KG1 (cell line): ENCODE data around the gene PAX4.

Experiments used
- DNase-seq: peaks from one replicate; lab custom pipeline; 2025; lab: John Stamatoyannopoulos, UW

PAX4 gene, protein sequence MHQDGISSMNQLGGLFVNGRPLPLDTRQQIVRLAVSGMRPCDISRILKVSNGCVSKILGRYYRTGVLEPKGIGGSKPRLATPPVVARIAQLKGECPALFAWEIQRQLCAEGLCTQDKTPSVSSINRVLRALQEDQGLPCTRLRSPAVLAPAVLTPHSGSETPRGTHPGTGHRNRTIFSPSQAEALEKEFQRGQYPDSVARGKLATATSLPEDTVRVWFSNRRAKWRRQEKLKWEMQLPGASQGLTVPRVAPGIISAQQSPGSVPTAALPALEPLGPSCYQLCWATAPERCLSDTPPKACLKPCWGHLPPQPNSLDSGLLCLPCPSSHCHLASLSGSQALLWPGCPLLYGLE

DNA sequence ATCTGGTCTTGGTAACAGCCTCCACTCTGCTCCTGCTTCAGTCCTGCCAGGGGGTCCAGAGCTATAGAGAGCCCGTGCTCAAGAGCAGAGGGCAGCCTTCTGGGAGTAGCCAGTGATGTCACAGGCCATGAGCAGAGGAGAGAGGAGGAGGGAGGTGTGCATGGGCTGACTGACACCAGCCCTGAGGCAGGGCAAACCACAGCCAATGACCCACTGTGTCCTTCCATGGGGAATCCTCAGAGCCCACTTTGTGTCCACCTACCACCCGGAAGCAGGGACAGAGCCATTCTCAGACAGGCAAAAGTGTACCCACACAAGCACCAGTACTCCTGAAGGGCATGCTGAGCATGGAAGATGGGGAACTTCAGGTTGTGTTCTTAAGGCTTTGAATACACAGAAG is at the start of gene PAX4:
Gene PAX4, minus strand, starts transcription at position 101 of the 400 bp plus-strand sequence. CDS start 2,214 bp downstream, outside the sequence.
- DNase-seq, result no peak

DNA sequence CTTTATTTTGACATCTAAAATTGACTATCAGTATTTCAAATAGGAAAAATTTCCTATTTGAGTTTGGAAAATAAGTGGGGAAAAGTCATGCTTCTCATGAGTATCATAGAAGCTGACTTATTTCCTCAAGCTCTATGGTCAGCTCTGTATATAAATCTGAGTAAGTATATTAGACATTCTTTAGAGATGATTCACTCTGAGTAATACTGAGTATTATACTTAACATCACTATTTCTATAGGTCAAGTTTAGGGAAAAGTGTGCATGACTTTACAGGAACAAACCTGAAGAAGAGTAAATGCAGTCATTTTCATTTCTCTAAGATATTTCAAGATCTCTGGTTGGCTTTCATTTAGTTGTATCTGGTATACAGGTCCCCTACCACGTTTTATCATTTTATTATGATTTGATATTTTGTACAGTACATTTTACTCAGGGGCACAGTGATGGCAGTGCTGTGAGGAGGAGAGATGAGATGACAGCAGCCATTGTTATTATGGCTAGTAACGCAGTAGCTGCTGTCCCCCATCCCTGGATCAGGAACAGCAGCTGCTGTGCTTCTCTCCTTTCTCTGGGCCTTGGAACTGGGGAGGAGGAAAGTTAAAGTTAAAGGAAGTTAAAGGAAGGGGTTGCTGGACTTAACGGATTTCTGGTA is 49.2 kb upstream of the PAX4 start:
- no peak for DNase-seq

DNA sequence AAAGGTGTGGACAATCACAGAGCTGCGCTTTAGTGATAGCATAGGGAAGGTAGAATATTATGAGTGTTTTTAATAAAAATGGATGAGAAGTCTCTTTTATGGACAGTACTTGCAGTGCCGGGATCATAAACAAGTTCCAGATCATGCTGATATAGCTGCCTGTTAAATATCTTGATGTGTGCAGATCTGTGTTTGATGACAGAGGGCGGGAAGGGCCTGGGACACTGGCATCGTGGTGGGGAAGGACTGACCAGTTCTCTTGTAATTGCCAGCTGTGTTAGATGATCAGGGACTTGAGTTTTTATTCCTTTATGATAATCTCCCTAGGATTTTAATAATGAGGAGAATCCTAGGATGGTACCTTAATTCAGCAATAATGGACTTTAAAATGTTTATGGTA is 48.7 kb upstream of the PAX4 start:
- DNase-seq, result no peak

DNA sequence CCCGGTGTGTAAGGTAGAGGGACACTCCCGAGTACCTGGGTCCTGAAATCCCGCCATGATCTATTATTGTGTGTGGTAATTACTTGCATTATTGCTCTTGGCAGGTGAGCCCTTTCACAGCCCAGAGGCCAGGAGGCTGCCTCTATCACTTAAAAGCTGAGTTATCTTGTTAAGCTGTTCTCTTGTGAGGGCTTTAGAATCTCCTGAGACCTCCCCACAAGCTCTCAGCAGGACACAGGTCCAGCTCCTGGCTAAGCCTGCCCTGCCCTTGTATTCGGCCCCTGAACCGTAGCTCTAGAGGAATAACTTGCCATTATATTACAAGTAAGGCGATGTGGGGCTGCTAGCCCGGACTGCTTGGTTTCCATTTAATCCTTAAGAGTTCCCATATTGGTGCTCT is 48.0 kb upstream of the PAX4 start:
- no peak for DNase-seq

DNA sequence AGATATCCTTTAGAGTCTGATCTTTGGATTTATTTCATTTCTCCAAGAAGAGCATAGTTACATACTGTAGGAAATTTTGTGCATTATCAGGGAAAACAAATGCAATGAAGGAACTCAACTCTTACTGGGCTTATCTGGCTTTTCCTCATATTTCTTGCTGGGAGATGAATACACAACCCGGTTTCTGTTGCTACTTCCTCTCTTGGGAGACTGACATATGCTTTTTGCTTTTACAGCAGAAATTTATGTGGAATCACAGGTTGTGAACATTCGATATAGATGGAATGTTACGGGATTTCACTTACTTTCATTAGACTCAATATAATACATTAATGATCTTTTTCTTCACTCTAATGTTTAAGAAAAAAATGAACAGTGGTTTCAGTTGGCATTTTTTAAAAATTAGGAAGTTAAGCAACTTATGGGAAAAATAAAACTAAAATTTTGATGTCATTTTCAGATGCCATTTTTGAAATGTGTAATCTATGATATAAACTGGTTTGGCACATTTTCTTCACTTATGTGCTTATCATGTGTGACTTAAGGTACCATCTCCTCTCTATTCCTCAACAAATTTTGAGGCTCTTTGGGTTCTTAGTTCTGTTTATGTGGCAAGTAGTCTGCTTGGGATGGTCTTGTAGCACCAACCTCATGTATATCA is 41.2 kb upstream of the PAX4 start:
- no peak for DNase-seq

DNA sequence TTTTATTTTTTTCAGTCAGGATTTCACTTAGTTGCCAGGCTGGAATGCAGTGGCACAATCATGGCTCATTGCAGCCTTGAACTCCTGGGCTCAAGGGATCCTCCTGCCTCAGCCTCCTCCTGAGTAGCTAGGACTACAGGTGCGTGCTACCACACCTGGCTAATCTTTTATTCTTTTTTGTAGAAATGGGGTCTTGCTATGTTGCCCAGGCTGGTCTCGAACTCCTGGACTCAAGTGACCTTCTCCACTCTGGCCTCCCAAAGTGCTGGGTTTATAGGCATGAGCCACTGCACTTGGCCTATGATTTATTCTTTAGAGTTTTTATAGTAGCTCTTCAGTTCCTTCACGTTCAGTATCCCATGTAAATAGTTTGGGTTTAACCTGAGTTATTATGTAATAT is 39.6 kb upstream of the PAX4 start:
- DNase-seq, result no peak

DNA sequence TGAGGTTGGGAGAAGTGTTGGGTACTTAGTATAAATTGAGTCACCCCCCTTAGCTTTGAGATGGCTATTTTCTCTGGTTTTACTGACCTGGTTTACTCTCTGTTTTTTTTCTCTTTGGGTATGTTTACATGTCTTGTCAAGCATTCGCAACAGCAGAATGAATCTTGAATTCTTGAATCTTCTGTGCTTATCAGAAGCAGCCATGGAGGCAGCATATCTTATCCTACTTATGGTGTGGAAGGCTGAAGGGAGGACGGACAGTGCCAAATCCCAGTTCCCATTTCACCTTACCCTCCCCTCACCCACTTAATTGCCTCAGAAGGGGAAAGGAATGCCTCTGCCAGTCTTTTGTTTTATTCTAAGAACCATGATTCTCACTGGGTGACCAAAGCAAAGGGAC is 37.8 kb upstream of the PAX4 start:
- DNase-seq, result no peak

DNA sequence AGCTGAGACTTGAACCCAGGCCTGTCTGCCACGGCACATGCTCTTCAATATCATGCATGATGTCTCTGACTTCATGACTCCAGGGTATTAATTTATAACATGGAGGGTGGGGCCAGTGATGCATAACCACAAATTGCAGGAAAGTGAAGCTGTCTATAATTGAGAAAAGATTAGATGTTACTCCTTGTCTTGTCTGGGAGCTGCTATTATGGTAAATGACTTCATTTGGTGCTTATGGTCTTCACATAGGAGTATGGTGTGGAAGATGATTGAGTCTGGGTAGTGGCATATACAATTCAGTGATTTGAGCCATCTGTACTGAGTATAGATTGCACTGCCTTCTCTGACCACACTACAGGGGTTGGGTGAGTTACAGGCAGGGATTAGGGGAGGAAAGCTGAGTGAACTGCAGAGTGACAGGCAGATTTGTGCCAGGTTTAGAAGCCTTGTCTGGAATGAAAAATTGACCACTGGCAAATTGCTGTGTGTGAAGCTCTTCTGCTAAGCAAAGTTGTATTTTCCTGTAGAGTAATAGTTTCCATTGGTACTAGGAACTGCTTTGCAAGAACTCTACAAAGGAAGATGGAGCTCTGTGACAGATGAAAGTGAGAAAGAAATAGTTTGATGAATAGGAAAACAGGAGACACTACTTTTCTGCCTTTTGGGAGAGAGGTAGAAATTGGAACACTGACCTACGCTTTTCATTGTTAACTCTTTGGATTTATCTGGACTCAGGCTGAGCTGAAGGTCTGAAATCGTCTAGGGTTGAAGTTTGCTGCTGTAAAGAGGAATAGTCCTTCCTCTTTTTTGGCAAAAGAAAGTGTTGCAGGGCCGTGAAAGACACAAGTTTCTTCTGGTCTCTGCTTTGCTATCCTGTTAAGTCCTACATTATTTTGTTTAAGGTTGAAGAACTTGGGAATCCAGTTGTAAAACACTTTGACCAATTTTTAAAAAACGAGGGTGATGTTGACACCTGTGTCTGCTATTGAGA is 36.8 kb upstream of the PAX4 start:
- DNase-seq, result no peak

DNA sequence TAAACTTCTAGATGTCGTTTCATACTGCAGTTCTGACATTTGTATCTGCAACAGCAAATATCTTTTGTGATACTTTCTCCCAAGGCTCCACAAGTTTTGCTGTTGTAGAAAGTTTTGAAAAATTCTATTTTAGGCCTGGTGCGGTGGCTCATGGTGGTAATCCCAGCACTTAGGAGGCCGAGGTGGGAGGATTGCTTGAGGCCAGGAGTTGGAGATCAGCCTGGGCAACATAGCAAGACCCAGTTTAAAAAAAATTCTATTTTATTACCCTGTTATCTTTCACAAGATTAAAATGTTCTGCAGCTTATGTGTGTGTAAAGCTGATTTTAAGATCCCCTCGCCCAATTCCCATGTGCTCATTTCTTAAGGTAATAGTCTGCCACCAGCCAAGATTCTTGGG is 35.5 kb upstream of the PAX4 start:
- no peak for DNase-seq

DNA sequence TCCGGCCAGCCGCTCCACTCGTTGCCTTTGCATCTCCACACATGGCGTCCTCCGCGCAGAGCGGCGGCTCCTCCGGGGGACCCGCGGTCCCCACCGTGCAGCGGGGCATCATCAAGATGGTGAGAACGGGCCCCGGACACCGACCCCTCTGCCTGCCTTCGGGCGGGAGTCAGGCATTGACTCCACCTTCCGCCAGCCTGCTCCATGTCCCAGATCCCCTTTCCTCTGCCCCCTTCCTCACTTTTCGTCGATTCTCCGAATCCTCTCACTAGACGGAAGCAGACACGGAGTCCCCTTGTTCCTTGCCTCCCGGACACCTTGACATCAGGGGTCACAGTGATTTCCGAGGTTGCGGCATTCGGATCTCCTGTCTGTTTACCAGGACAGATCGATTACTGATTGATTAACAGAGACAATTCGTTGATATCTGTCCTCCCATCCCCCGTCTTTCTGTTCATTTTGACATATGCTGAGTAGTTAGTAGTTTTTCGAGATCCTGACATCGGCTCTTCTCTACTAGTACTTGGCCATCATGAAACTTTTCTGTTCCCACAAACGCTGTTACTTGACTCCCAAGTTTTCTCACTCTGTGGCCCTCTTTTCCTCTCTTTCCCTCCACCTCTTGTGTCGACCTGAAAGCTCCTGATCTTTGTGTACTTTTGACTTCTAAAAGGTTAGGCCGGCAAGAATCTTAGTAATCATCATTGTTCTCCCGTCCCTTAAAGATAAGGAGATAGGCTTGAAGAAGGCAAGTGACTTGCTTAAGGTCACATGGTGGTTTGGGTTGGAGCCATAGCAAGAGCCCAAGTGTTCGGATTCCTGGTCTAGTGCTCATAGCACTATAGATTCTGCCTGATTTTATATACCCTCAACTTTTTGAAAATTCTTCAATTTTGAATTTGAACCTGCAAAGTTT is 34.6 kb upstream of the PAX4 start:
- DNase-seq, result no peak

DNA sequence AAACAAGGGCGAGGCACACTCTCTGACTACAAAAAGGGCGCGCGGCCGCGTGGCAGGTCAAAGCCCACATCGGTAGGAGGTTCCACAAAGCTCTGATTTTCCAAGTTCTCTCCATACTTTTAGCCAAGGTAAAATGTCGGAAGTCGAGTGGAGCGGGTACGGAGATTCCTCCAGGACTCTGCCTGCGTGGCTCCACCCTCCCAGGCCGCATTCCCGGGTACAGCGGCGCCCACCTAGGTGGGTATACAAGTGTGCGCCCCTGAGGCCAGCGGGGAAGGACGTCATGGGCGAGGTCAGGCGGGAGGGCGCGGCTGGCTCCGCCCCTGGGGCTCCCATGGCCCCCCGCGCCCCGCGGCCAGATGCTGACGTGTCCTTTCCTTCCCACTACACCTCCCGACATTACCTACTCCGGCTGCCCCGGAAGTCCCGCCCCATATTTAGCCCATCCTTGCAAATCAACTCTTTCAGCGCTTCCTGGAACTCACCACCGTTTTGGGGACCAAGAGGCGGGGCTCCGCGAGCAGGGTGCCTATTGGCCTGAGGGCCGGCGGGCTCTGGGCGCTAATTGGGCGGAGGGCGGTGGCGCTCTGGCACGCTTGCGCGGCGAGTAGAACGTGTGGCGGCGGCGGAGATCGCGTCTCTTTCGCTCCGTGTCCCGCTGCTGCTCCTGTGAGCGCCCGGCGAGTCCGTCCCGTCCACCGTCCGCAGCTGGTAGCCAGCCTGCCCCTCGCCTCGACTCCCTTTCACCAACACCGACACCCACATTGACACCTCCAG is 33.8 kb upstream of the PAX4 start, which contains the start of gene SND1:
Gene SND1, plus strand, starts transcription at position 639 of the 777 bp plus-strand sequence. CDS start 180 bp downstream, outside the sequence.
- DNase-seq, result peak; percentile 68

DNA sequence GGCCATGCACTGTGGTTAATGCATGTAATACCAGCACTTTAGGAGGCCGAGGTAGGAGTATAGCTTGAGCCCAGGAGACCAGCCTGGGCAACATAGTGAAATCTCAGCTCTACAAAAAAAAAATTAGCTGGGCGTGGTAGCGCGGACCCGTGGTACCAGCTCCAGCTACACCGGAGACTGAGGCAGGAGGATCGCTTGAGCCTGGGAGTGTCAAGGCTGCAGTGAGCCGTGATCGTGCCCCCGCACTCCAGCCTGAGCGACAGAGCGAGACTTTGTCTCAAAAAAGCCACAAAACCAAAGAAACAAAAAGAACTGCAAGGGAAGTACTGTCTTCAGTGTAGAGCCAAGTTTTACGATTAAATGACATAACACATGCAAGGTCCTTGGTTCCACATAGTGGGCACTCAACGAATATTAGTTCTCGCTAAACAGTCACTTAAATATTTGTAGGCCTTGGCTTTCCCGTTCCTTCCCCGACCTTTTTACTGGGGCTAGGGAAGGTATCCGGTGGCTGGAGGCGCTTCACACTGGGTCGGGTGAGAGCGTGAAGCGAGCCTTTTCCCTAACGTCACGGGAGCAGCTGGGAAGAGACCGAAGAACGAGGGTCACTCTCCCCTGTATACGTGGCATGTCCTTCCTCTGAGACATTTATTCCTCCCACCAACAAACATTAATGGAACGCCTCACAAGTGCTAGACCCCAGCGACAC is 33.1 kb upstream of the PAX4 start:
- DNase-seq, result no peak

DNA sequence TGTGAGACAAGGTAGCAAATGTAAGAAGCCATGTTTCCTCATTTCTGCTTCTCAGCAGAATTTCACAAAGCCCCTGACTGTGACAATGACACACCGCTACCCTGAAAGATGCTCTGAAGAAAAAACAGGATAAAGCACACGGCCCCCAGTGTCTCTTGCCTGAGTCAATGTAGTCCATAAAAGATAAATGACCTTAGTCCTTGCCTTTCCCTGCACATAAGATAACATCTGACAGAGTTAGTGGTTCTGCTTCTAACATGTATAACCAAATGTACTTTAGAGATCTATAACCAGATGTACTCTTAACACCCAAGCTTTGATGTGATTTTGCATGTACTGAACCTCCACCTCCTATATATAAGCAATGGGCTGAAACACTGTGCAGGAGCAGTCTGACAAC is 31.0 kb upstream of the PAX4 start:
- no peak for DNase-seq

DNA sequence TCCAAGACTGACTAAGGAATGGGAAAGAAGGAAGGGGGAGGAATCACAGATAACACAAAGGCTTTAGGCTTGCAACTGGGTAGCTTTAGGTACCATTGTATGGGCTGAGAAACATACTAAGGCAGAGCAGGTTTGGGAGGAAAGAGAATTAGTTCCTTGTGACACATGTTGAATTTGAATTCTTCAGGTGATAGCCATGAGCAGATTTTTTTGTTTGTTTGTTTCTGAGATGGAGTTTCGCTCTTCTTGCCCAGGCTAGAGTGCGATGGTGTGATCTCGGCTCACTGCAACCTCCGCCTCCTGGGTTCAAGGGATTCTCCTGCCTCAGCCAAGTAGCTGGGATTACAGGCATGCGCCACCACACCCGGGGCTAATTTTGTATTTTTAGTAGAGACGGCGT is 29.7 kb upstream of the PAX4 start:
- no peak for DNase-seq

DNA sequence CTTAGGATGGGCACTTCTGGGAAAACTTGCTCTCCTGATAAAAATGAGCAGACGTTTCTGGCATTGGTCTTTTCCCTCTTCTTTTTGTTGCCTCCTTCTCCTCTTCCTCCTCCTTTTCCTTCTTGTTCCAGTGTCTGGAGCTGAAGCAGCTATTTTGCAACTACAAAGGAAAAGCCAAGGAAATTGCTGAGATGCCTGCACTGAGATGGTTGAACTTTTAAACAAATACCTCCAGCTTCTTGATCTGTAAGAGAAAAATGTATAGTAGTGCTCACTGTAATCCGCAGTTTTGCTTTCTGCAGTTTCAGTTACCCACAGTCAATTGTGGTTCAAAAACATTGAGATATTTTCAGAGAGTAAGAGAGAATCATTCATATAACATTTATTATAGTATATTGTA is 26.5 kb upstream of the PAX4 start:
- DNase-seq, result no peak

DNA sequence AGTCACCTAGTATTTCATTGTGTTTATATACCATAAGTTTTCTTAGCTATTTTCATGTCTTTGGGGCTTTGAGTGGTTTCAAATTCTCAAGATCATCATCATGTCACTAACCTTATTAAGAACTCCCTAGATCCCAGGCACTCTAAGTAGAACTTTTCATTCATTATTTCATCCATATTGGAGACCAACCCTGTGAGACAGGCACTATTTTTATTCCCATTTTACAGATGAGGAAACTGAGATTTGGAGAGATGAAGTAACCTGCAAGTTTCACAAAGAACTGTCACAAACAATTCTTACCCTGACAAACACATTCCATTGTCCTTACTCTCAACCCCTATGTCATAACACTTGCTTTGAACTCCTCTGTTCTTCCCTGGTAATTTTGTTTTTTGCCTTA is 20.3 kb upstream of the PAX4 start:
- no peak for DNase-seq

DNA sequence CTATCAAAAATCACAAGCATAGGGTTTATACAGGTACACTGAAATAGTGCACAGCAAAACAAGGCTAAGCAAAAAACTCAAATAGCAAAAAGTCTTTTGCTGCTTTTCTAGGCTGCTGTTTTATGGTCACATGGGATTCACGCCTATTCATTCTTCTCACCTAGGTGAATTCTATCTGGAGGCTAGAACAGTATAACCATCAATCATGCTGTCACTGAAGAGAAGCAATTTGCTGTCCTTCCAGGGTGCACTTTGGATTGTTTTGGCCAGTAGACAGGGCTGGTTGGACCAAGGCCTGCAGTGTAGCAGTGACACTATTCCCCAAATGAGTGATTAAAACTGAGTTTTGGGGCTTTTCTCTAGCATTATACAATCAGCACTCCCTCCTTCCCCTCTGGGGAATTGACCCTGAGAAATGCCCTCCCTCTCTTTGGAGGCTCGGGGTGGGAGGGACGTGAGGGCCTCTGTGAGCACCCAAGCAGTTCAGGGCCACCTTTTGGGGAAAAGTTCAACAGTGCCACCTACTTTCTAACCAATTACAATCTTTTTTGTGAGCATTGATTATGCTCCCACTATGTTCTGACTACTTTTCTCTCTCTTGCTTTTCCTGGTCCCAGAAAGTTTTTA is 17.8 kb upstream of the PAX4 start:
- no peak for DNase-seq

DNA sequence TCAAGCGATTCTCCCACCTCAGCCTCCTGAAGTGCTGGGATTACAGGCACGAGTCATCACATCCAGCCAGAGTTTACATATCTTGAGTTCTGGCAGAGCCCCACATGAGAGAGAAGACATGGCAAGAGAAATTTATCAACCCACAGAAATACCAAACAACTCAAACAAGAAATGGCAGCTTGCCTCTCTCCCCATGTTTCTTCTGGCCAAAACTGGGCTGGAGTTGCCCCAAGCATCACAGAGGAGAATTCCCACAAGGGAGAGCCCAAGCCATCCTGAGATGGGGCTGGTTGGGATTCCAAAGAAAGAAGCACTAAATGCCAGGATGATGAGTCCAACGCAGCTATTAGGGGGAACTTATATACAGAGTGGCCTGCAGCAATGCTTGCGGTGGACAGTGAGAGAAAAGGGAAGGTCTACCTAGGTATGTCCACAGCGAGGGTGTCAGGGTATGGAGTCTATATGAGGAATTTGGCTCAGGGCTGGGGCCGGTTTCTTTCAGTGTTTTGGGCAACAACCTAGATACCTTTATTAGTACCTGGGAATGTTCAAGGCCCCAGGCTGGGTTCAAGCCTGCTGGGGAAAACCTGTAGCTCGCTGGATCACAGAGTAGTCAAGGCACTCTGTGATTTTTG is 14.5 kb upstream of the PAX4 start:
- no peak for DNase-seq
